GM18526 (cell line): ENCODE measurements around the gene WDR64.

Experiments
- POLR2A ChIP-seq: IDR thresholded peaks from 3 replicates; pipeline ENCODE4 v1.6.1; 2011; ENCODE audit not compliant: insufficient read length; ENCODE audit errors: extremely low read depth

Gene WDR64

GRCh38 chr1:241813768-241814320 is 161.8 kb downstream of the WDR64 start:
- no peak for TF ChIP-seq POLR2A

DNA sequence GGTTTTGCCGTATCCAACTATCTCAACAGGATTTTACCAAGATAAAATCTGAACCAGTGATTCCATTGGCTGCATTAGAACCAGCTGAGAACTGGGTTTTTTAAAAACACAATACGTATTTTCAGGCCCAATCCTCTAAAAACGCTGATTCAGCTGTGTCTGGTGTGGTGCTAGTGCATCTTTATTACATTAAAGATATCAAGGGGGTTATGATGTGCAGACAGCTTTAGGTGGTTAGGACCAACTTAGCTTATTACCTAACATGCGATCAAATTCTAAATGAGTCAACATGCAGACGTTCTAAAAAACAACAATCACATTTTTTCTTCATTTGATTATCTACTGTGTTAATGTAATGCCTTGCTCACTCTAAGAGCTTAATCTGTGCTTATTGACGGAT is 163.9 kb downstream of the WDR64 start:
- TF ChIP-seq POLR2A: no peak

- TF ChIP-seq POLR2A: no peak
Measured at GRCh38 chr1:241817331-241817792, 165.3 kb downstream of the WDR64 start.

DNA sequence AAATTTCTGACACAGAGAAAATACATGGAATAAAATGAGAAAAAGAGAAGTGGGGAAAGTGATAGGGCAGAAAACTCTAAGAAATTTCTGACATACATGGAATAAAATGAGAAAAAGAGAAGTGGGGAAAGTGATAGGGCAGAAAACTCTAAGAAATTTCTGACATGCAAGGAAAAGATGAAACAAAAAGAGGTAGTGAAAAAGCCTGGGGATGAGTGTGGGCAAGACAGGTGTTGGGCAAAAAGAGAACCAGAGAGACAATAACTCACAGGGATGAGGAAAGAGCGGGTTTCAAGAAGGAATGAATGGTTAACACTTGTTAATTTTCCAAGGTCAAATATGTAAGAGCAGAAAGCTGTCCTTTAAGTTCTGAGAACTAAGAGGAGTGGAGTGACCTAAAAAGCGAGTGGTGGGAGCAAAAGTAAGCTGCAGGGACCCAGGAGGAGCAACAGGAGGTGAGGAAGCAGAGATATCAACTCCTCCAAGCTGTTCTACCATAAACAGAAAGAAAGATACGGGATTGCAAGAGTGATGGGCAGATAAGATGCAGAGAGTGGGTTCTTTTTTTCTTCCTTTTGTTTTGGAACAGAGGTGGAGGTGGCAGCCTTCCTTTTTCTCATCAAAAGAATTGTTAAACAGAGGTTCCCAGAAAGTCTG is 166.0 kb downstream of the WDR64 start:
- TF ChIP-seq POLR2A: no peak

- no peak for TF ChIP-seq POLR2A
Measured at GRCh38 chr1:241819340-241819866, 167.3 kb downstream of the WDR64 start.

- no peak for TF ChIP-seq POLR2A
Measured at GRCh38 chr1:241821363-241821762, 169.3 kb downstream of the WDR64 start.

- TF ChIP-seq POLR2A: no peak
Measured at GRCh38 chr1:241822846-241823245, 170.8 kb downstream of the WDR64 start.

GRCh38 chr1:241823925-241824324 is 171.8 kb downstream of the WDR64 start:
- TF ChIP-seq POLR2A: no peak

DNA sequence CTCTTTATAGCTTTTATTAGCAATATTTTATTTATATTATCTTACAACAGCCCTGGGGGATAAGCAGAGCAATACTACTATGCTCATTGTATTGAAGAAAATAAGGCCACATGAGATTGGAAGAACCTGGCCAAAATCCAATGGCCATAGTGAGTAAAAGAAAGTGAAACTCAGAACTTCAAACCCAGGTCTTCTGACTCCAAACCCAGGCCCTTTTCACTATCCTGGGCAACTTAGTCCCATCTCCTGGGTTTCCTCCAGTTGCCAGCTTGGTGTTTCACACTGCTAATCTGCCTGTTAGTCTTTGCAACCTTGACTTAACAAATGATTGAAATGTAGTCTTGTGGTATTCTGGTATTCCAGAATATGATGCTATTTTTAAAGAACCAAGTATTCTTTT is 173.5 kb downstream of the WDR64 start:
- no peak for TF ChIP-seq POLR2A

GRCh38 chr1:241827264-241827663 is 175.2 kb downstream of the WDR64 start:
- no peak for TF ChIP-seq POLR2A

DNA sequence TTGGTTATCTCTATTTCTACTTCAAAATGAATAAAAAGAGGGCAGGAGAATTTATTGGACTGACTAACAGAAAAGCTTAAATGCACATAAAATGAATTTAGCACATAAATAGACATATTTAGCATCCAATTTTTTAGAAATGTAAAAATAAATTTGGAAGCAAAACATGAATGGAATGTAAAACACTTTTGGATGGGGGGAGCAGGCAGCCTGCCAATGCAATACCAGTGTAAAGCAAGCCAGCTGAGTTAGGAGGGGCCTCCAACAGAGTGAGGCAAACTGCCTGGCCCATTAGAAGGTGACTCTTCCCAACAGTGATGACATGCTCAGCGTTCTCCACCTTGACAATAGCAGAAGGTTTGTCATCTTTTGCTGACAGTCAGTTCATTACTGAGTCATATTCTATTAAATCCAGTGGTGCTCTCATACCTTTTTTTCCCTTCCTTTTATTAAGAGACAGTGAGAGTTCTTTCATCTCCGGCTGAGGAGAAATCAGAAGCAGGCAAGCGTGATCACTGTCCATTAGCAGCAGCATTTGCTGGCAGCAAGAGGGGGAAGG is 176.5 kb downstream of the WDR64 start:
- TF ChIP-seq POLR2A: no peak

DNA sequence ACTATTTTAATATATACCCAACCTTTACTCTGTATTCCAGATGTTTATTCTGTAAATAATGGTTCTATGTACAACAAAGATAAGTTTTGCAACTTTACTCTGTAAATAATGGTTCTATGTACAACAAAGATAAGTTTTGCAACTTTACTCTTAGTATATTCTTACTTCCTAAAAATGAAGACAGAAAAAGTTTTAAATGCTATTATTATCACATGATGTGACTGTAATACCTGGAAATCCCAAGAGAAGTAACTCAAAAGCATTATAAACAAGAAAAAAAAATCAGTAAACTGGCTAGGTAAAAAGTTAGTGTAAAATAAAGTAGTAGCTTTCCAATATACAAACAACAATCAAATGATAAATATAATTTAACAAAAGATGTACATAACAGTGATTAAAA is 177.4 kb downstream of the WDR64 start:
- no peak for TF ChIP-seq POLR2A

DNA sequence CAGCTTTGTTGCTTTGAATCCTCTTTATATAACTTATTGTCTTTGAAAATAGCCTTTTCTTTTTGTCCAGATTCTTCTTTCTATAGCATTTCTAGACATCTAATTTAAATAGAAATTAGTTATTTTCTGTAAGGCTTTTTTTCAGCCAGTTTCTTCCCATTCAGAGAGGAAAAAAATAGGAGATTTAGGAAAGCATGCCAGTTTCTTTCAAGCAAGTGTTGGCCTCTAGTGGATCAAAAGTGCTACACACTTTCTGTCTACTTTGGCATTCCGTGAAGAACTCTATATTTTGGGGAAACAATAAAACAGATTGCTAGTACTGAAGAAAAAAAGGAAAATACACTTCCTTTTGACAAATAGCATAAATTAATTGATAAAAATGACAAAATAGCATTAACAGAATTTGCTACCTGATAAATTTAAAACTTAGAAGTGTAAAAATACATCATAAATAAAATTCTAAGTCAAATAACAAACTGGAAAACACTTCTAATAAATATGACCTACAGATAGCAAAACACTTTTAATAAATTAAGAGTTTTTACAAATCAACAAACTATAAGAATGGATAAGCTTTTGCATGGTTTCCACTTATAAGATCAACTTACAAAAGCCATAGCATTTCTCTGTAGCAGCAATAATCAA is 182.8 kb downstream of the WDR64 start:
- no peak for TF ChIP-seq POLR2A

- TF ChIP-seq POLR2A: no peak
Measured at GRCh38 chr1:241836941-241837340, 184.9 kb downstream of the WDR64 start.

DNA sequence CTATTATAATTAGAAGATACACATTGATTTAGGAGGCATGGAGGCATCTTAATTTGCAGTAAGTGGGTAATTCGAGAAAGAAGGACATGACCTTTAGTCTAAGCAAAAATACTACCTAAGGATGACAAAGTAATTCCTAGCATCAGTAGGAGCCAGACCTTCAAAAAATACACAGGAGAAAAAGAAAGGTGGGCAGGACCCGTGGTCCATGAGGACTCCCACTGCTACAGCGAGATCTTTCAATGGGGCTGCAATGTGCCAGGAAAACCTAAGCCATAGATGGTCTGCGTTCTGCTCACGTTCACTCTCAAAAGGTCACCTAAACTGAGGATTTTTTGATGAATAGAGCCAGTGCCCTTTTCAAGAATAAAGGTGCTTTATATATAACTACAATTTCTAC is 185.3 kb downstream of the WDR64 start:
- no peak for TF ChIP-seq POLR2A

DNA sequence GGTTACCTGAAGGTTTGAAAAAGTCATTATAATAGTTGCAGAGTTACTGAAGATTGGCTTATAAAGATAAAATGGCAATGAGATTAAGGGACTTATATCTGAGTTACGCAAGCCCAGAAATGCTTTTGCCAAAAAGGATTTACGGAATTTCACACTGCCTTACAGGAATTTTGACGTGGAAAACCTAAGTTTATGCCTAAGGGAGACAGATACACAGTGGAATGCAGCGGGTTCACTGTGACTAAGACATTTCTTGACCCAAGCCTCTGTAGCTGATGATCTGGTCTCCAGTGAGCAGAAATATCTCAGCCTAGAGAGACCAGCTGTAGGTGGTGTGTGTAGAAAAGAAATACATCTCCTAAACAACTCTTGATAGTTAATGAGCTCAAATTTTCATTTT is 185.8 kb downstream of the WDR64 start:
- TF ChIP-seq POLR2A: no peak
